ENCODE data around the gene HOXD8.

Gene HOXD8

GRCh38 chr2:176091329-176092258 is 37.9 kb upstream of the HOXD8 start:
- peak; percentile 19 to 21 for DNase-seq

- DNase-seq: peak; percentile 24 to 31
These were observed 37.0 kb upstream of the HOXD8 start, which contains the start of gene HOXD13 for GRCh38 chr2:176092270-176093144. TSS of gene HOXD13 (plus strand) at chr2:176092721. CDS start at chr2:176092891, 170 bp downstream.

GRCh38 chr2:176093145-176093897 is 36.2 kb upstream of the HOXD8 start:
- peak; percentile 26 to 35 for DNase-seq

GRCh38 chr2:176093898-176094249 is 35.6 kb upstream of the HOXD8 start:
- no peak for DNase-seq

- DNase-seq: peak; percentile 14 to 16
These were observed 35.2 kb upstream of the HOXD8 start for GRCh38 chr2:176094349-176094748.

GRCh38 chr2:176095421-176095820 is 34.1 kb upstream of the HOXD8 start:
- peak in 1 of 2 experiments; percentile 7 for DNase-seq

GRCh38 chr2:176096243-176096985 is 33.1 kb upstream of the HOXD8 start:
- peak; percentile 13 to 15 for DNase-seq

GRCh38 chr2:176096986-176097819 is 32.3 kb upstream of the HOXD8 start:
- peak; percentile 76 to 77 for DNase-seq

GRCh38 chr2:176097820-176098365 is 31.6 kb upstream of the HOXD8 start:
- DNase-seq: no peak

- peak; percentile 25 to 26 for DNase-seq
These were observed 30.9 kb upstream of the HOXD8 start for GRCh38 chr2:176098366-176099158.

- peak in 1 of 2 experiments; percentile 26 for DNase-seq
These were observed 30.3 kb upstream of the HOXD8 start for GRCh38 chr2:176099159-176099727.

GRCh38 chr2:176099728-176100546 is 29.6 kb upstream of the HOXD8 start, which contains the start of gene HOXD12:
TSS of gene HOXD12 (plus strand) at chr2:176099795. CDS start at chr2:176099802, 7 bp downstream.
- peak in 1 of 2 experiments; percentile 23 for DNase-seq

- peak; percentile 16 to 17 for DNase-seq
These were observed 28.9 kb upstream of the HOXD8 start for GRCh38 chr2:176100547-176101140.

- DNase-seq: peak in 1 of 2 experiments; percentile 10
These were observed 28.2 kb upstream of the HOXD8 start for GRCh38 chr2:176101216-176101830.

- DNase-seq: peak in 1 of 2 experiments; percentile 13
These were observed 27.7 kb upstream of the HOXD8 start for GRCh38 chr2:176101842-176102241.

- DNase-seq: no peak
These were observed 27.1 kb upstream of the HOXD8 start for GRCh38 chr2:176102309-176102866.

GRCh38 chr2:176103194-176103593 is 26.3 kb upstream of the HOXD8 start:
- peak in 1 of 2 experiments; percentile 10 for DNase-seq
